Activated naive CD8-positive, alpha-beta T cell treated with anti-CD3 and anti-CD28 coated beads for 36 hours (primary cell): ENCODE results near the gene FBXL17. TPM values are rescaled to one million over a fixed set of nuclear protein-coding genes. Genes with fewer than 3 reads are reported as not detected.
"Not testable (repeated sequence)": the region's sequence is repeated elsewhere in the genome, so short reads cannot be mapped to it uniquely, and the experiment has no call there.

ENCODE experiments used
- DNase-seq: peaks from one replicate; pipeline ENCODE4 v3.0.0; 2021
- H3K27ac Mint-ChIP-seq: one replicate; pipeline ENCODE4 v1.8.0; 2022; ENCODE audit warnings: mild to moderate bottlenecking, moderate library complexity, mixed read lengths
- H3K27me3 Mint-ChIP-seq: one replicate; pipeline ENCODE4 v1.8.0; 2022; ENCODE audit warnings: mild to moderate bottlenecking, mixed read lengths
- H3K36me3 Mint-ChIP-seq: one replicate; pipeline ENCODE4 v1.8.0; 2021; ENCODE audit warnings: mild to moderate bottlenecking, mixed read lengths
- H3K4me1 Mint-ChIP-seq: one replicate; pipeline ENCODE4 v1.8.0; 2021; ENCODE audit warnings: mixed read lengths
- H3K4me3 Mint-ChIP-seq: one replicate; pipeline ENCODE4 v1.8.0; 2022; ENCODE audit warnings: mild to moderate bottlenecking, moderate library complexity, mixed read lengths
- H3K9me3 Mint-ChIP-seq: one replicate; pipeline ENCODE4 v1.8.0; 2022; ENCODE audit warnings: mixed read lengths
- total RNA-seq, 2 experiments: library from RNA; stranded (reverse); gene quantifications; one replicate each; pipeline ENCODE4 v1.2.3, GENCODE V29; 2021

The FBXL17 gene
- total RNA-seq, 2 experiments from 2014 or later, result 3.6 to 4.5 TPM

- Mint-ChIP-seq H3K36me3 (peaks cover 38% of the 10 kb centered on the region), H3K4me1 (no peaks in the 10 kb centered on the region), H3K27ac (no peak overlapping the region), H3K9me3 (peaks cover 7% of the 10 kb centered on the region), H3K27me3 (no peaks in the 10 kb centered on the region), H3K4me3 (no peak overlapping the region)
- DNase-seq, result no peak
Measured at GRCh38 chr5:108214857-108215256, 167.0 kb downstream of the FBXL17 start.

- H3K27ac Mint-ChIP-seq, result no peak overlapping the region
- no peak for DNase-seq
- peaks cover 25% of the 10 kb centered on the region for H3K36me3 Mint-ChIP-seq
- no peaks in the 10 kb centered on the region for H3K4me1 Mint-ChIP-seq
- H3K27me3 Mint-ChIP-seq, result no peaks in the 10 kb centered on the region
- H3K9me3 Mint-ChIP-seq, result peaks cover 4% of the 10 kb centered on the region
- H3K4me3 Mint-ChIP-seq, result no peak overlapping the region
Measured at GRCh38 chr5:108212775-108213346, 169.0 kb downstream of the FBXL17 start.

DNA sequence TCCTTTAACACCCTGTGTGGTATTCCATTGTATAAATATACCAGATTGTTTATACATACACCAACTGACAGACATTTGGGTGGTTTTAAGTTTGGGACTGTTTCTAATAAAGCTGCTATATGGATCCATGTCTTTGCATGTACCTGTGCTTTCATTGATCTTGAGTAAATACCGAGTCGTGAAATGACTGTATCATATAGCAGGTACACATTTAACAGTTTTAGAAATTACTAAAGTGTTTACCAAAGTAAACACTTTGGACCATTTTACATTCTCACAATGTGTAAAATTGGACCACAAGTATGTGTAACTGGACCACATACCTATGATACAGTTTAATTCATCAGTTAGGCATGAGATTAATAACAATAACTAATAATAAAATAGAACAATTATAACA is 175.2 kb downstream of the FBXL17 start:
- Mint-ChIP-seq H3K4me3 (no peak overlapping the region), H3K27ac (no peak overlapping the region), H3K4me1 (no peaks in the 10 kb centered on the region), H3K36me3 (no peaks in the 10 kb centered on the region), H3K27me3 (no peaks in the 10 kb centered on the region), H3K9me3 (no peaks in the 10 kb centered on the region)
- no peak for DNase-seq

DNA sequence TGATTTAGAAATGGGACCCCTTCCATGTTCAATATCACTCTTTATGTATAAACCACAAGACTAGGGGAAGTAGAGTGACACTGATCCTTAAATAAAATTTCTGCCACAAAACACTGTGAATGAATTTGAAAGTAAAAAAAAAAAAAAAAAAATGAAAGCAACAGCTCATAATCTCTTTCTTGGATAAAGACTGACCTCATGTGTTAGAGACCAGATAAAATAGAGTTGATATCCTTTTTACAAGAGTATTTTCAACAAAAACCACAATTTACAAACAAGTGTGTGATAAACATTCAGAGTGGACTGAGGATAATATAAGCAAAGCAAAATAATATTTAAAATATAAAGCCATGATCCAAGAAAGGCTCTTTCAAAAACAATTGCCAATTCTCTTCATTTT is 180.2 kb downstream of the FBXL17 start:
- DNase-seq, result no peak
- H3K36me3 Mint-ChIP-seq, result no peaks in the 10 kb centered on the region
- no peak overlapping the region for H3K4me3 Mint-ChIP-seq
- no peaks in the 10 kb centered on the region for H3K27me3 Mint-ChIP-seq
- no peaks in the 10 kb centered on the region for H3K4me1 Mint-ChIP-seq
- H3K27ac Mint-ChIP-seq, result no peak overlapping the region
- H3K9me3 Mint-ChIP-seq, result no peaks in the 10 kb centered on the region

DNA sequence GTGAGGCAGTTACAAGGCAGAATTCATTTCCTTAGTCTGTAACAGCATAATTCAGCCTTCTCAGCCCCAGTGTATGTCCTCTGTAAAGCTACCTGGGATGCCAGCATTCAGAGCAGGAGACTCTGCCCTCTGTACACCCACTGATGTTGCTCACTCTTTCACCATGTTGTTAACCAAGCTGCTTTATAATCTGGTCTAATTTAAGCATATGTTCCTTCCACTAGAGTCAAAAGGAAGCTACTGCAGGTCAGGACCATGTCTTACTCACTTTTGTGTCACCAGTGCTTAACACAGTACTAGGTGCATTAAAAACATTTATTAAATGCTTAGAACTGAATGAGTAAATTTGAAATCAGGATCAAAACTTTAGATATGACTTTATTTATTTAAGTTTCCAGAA is 185.6 kb downstream of the FBXL17 start:
- Mint-ChIP-seq H3K27me3 (no peaks in the 10 kb centered on the region), H3K4me3 (no peak overlapping the region), H3K36me3 (no peaks in the 10 kb centered on the region), H3K4me1 (no peaks in the 10 kb centered on the region), H3K9me3 (no peaks in the 10 kb centered on the region), H3K27ac (no peak overlapping the region)
- no peak for DNase-seq

- Mint-ChIP-seq H3K4me1 (no peaks in the 10 kb centered on the region), H3K36me3 (no peaks in the 10 kb centered on the region), H3K27me3 (no peaks in the 10 kb centered on the region), H3K9me3 (no peaks in the 10 kb centered on the region), H3K4me3 (no peak overlapping the region), H3K27ac (no peak overlapping the region)
- DNase-seq, result no peak
Measured at GRCh38 chr5:108193021-108193795, 188.7 kb downstream of the FBXL17 start.

GRCh38 chr5:108184940-108185339 is 197.0 kb downstream of the FBXL17 start:
- Mint-ChIP-seq H3K27me3 (no peaks in the 10 kb centered on the region), H3K4me3 (no peak overlapping the region), H3K27ac (no peak overlapping the region), H3K36me3 (peaks cover 5% of the 10 kb centered on the region), H3K4me1 (no peaks in the 10 kb centered on the region), H3K9me3 (no peaks in the 10 kb centered on the region)
- DNase-seq, result no peak

GRCh38 chr5:108181975-108182374 is 199.9 kb downstream of the FBXL17 start:
- Mint-ChIP-seq H3K4me3 (no peak overlapping the region), H3K36me3 (peaks cover 5% of the 10 kb centered on the region), H3K4me1 (no peaks in the 10 kb centered on the region), H3K27ac (no peak overlapping the region), H3K27me3 (no peaks in the 10 kb centered on the region), H3K9me3 (no peaks in the 10 kb centered on the region)
- DNase-seq, result no peak

GRCh38 chr5:108174286-108174685 is 207.6 kb downstream of the FBXL17 start:
- Mint-ChIP-seq H3K27ac (no peak overlapping the region), H3K4me3 (no peak overlapping the region), H3K9me3 (peaks cover 3% of the 10 kb centered on the region)

GRCh38 chr5:108171759-108172158 is 210.1 kb downstream of the FBXL17 start:
- H3K4me1 Mint-ChIP-seq, result no peaks in the 10 kb centered on the region
- H3K27ac Mint-ChIP-seq, result no peak overlapping the region
- peaks cover 3% of the 10 kb centered on the region for H3K9me3 Mint-ChIP-seq
- no peak overlapping the region for H3K4me3 Mint-ChIP-seq
- H3K27me3 Mint-ChIP-seq, result no peaks in the 10 kb centered on the region
- no peak for DNase-seq
- peaks cover 9% of the 10 kb centered on the region for H3K36me3 Mint-ChIP-seq

More at GRCh38 chr5:108174286-108174685, 207.6 kb downstream of the FBXL17 start:
- Mint-ChIP-seq H3K27me3 (no peaks in the 10 kb centered on the region), H3K4me1 (no peaks in the 10 kb centered on the region), H3K36me3 (peaks cover 9% of the 10 kb centered on the region)
- DNase-seq, result no peak

GRCh38 chr5:108168915-108169314 is 213.0 kb downstream of the FBXL17 start:
- DNase-seq, result no peak
- H3K27ac Mint-ChIP-seq, result no peak overlapping the region
- H3K4me1 Mint-ChIP-seq, result no peaks in the 10 kb centered on the region
- no peak overlapping the region for H3K4me3 Mint-ChIP-seq
- peaks cover 3% of the 10 kb centered on the region for H3K9me3 Mint-ChIP-seq
- H3K36me3 Mint-ChIP-seq, result peaks cover 9% of the 10 kb centered on the region
- H3K27me3 Mint-ChIP-seq, result no peaks in the 10 kb centered on the region

DNA sequence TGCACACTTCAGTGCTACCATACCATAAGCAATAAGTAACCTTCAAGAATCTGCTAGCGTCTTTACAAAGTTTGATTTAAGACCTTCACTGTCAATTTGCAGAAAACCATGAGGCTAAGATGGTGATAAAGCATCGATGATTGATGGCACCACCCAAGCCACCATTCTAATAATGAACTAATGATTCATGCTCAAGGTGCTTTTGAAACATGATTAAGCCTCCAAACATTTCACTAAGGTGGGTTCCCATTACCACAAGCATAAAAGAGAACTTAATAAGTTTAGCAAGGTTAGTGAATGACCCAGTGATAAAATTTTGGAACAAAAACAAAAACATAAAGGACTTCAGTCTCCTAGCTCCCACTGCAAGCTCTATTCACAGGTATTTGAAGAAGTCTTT is 214.7 kb downstream of the FBXL17 start:
- H3K4me1 Mint-ChIP-seq, result no peaks in the 10 kb centered on the region
- no peak overlapping the region for H3K27ac Mint-ChIP-seq
- H3K27me3 Mint-ChIP-seq, result no peaks in the 10 kb centered on the region
- peaks cover 3% of the 10 kb centered on the region for H3K9me3 Mint-ChIP-seq
- H3K4me3 Mint-ChIP-seq, result no peak overlapping the region
- DNase-seq, result no peak
- peaks cover 9% of the 10 kb centered on the region for H3K36me3 Mint-ChIP-seq

GRCh38 chr5:108164574-108164973 is 217.3 kb downstream of the FBXL17 start:
- no peak overlapping the region for H3K4me3 Mint-ChIP-seq
- H3K9me3 Mint-ChIP-seq, result no peaks in the 10 kb centered on the region
- H3K36me3 Mint-ChIP-seq, result peaks cover 2% of the 10 kb centered on the region
- H3K27me3 Mint-ChIP-seq, result no peaks in the 10 kb centered on the region
- H3K27ac Mint-ChIP-seq, result no peak overlapping the region
- no peaks in the 10 kb centered on the region for H3K4me1 Mint-ChIP-seq
- DNase-seq, result no peak

- not testable (repeated sequence) for H3K36me3 Mint-ChIP-seq, H3K27me3 Mint-ChIP-seq
Measured at GRCh38 chr5:108152854-108153253, 229.0 kb downstream of the FBXL17 start.

DNA sequence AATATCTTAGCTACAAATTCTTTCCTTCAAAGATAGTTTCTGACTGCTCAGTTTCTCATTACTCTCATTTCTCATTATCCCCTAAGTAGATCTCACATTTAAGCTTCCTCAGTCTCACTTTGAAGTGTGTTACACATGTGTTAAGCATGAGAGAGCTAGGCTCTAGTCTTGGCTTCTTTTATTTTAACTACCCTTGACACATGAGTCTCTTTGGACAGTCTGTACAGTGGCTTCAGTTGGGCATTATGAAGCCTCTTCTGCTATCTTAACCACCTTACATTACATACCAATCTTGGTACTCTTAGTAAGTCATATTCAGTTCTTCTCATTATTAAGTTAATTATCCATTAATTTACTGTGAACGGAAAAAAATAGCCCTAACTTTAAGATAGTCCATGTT is 232.5 kb downstream of the FBXL17 start:
- no peak overlapping the region for H3K27ac Mint-ChIP-seq

More at GRCh38 chr5:108152854-108153253, 229.0 kb downstream of the FBXL17 start:
- not testable (repeated sequence) for H3K9me3 Mint-ChIP-seq, H3K4me3 Mint-ChIP-seq, DNase-seq, H3K4me1 Mint-ChIP-seq, H3K27ac Mint-ChIP-seq

DNA sequence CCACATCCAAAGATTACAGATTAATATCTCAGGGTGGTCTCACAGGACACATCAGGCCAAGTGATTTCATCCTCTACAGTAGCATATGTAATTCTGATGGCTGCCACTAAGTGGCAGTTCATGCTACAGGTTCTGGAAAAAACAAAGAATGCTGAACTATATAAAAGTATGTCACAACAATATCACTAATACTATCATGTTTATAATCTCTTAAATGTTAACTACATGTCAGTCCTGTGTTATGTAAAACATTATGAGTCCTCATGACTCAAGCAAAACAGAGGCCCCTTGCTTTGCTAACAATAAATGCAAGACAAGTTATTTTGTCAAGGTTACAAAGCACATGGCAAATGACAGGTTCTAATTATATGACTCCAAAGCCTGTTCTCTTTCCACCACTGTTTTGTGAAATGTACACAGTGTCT is 233.2 kb downstream of the FBXL17 start:
- H3K9me3 Mint-ChIP-seq, result no peaks in the 10 kb centered on the region
- H3K27ac Mint-ChIP-seq, result no peak overlapping the region
- no peak for DNase-seq
- H3K36me3 Mint-ChIP-seq, result peaks cover 10% of the 10 kb centered on the region
- H3K27me3 Mint-ChIP-seq, result no peaks in the 10 kb centered on the region
- no peak overlapping the region for H3K4me3 Mint-ChIP-seq
- H3K4me1 Mint-ChIP-seq, result peaks cover 7% of the 10 kb centered on the region

More for the DNA sequence above, 232.5 kb downstream of the FBXL17 start:
- peaks cover 3% of the 10 kb centered on the region for H3K9me3 Mint-ChIP-seq
- no peaks in the 10 kb centered on the region for H3K27me3 Mint-ChIP-seq
- H3K36me3 Mint-ChIP-seq, result peaks cover 15% of the 10 kb centered on the region
- no peak for DNase-seq
- peaks cover 7% of the 10 kb centered on the region for H3K4me1 Mint-ChIP-seq
- no peak overlapping the region for H3K4me3 Mint-ChIP-seq
